PC-9 (cell line): ENCODE measurements around the gene VPS33A. TPM values are rescaled to one million over a fixed set of nuclear protein-coding genes. Genes with fewer than 3 reads are reported as not detected.

Experiments used
- BruUV-seq: library from RNA; stranded (reverse); fragments of 400-500 nt; replicated peaks from 2 replicates; lab custom pipeline; 2021; lab: Mats Ljungman, UMichigan
- CTCF ChIA-PET: fragments of 300-600 bp; sonication (Branson Sonifier 250); formaldehyde crosslinking; loops from one replicate; lab custom pipeline; 2022; ENCODE audit warnings: antibody characterized with exemption; lab: Charles Lee
- POLR2A ChIA-PET: fragments of 300-600 bp; sonication (Branson Sonifier 250); formaldehyde crosslinking; loops from one replicate; lab custom pipeline; 2022; ENCODE audit warnings: antibody characterized with exemption; ENCODE audit not compliant: unreplicated experiment; lab: Charles Lee
- DNase-seq, 2 experiments: peaks; one replicate each; pipeline versions ENCODE4 v3.0.0 to v3.0.0-alpha.2; 2015 to 2022; ENCODE audit warnings: mixed read lengths in 1 of 2
- H2AFZ ChIP-seq: fragments of 200-600 bp; sonication (generic); 2 replicates; pipeline ENCODE4 v1.8.1; 2017; ENCODE audit warnings: antibody characterized with exemption
- H3F3A ChIP-seq: fragments of 200-600 bp; sonication (generic); 2 replicates; pipeline ENCODE4 v1.8.1; 2017; ENCODE audit warnings: antibody characterized with exemption, mild to moderate bottlenecking, low read depth; ENCODE audit not compliant: insufficient read depth
- H3K27ac ChIP-seq: fragments of 200-600 bp; sonication (generic); 2 replicates; pipeline ENCODE4 v1.6.1; 2016; ENCODE audit warnings: mixed run types
- H3K27me3 ChIP-seq: fragments of 200-600 bp; sonication (generic); 2 replicates; pipeline ENCODE4 v1.6.1; 2016; ENCODE audit warnings: low read depth, mixed run types; ENCODE audit not compliant: insufficient read depth
- H3K36me3 ChIP-seq: fragments of 200-600 bp; sonication (generic); 2 replicates; pipeline ENCODE4 v1.6.1; 2016; ENCODE audit warnings: low read depth, mixed run types
- H3K4me1 ChIP-seq: fragments of 200-600 bp; sonication (generic); replicated peaks from 2 replicates; pipeline ENCODE4 v1.6.1; 2016; ENCODE audit warnings: mixed run types; ENCODE audit not compliant: insufficient read depth
- H3K4me2 ChIP-seq: fragments of 200-600 bp; sonication (generic); 2 replicates; pipeline ENCODE4 v1.6.1; 2017; ENCODE audit warnings: mixed run types
- H3K4me3 ChIP-seq: fragments of 200-600 bp; sonication (generic); 2 replicates; pipeline ENCODE4 v1.6.1; 2016; ENCODE audit warnings: mixed run types
- H3K79me2 ChIP-seq: fragments of 200-600 bp; sonication (generic); 2 replicates; pipeline ENCODE4 v1.6.1; 2017; ENCODE audit warnings: low read depth, mixed run types
- H3K9me2 ChIP-seq: fragments of 200-600 bp; sonication (generic); 2 replicates; pipeline ENCODE4 v1.8.1; 2017; ENCODE audit warnings: mild to moderate bottlenecking; ENCODE audit not compliant: insufficient read depth
- H3K9me3 ChIP-seq: fragments of 200-600 bp; sonication (generic); 2 replicates; pipeline ENCODE4 v1.8.1; 2016; ENCODE audit warnings: low read depth; ENCODE audit not compliant: insufficient read depth
- H4K20me1 ChIP-seq: fragments of 200-600 bp; sonication (generic); 2 replicates; pipeline ENCODE4 v1.8.1; 2017; ENCODE audit not compliant: insufficient read depth
- EZH2 ChIP-seq: fragments of 200-600 bp; sonication (generic); IDR thresholded peaks from 2 replicates; pipeline ENCODE4 v1.8.0; 2017; ENCODE audit warnings: antibody characterized with exemption, low read depth
- intact Hi-C: fragments of 100-400 bp; cut with micrococcal nuclease; formaldehyde crosslinking; loops from one replicate; pipeline ENCODE4 v1.10.0; 2022; ENCODE audit not compliant: unreplicated experiment
- total RNA-seq: library from RNA; stranded (reverse); gene quantifications from 2 replicates; pipeline ENCODE4 v1.2.3, GENCODE V29; 2021
- TF ChIP-seq, protein P1 (sequence below): fragments of 200-600 bp; sonication (generic); conservative IDR thresholded peaks from 2 replicates; pipeline ENCODE4 v1.6.1; 2017; ENCODE audit warnings: mixed run types, antibody characterized with exemption, mild to moderate bottlenecking, moderate library complexity

VPS33A gene
- total RNA-seq, 1 experiment from 2014 or later: 18.1 TPM

DNA sequence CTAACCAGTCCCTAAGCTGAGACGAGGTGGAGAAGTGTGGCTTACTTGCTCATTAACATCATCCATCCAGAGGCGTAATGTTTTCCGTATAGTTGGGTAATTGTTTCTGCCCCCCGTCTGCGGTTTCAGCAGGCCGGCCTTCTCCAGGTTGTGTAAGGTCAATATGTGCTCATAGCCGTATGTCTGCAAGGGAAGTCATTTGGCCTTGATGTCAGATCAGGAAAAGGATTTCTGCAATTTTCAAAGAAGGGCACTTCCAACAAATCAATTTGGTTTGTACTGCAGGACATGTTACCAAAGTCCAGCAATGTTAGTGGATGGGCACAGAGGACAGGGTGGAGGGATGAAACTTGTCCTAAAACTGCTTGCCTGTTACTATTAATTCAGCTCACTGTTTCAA lies 30.6 kb downstream of the VPS33A start:
- Histone ChIP-seq H3K9me3 (no peaks in the 10 kb centered on the region), H4K20me1 (no peaks in the 10 kb centered on the region), H3K27ac (no peak overlapping the region), H3K9me2 (no peaks in the 10 kb centered on the region), H3K27me3 (no peaks in the 10 kb centered on the region), H2AFZ (no peak overlapping the region), H3K4me1 (no peaks in the 10 kb centered on the region), H3K4me3 (no peak overlapping the region), H3K36me3 (0 out of 2 replicates have a peak, but pooled peaks cover 3% of the 10 kb centered on the region), H3K4me2 (no peak overlapping the region), H3F3A (no peaks in the 10 kb centered on the region), H3K79me2 (no peaks in the 10 kb centered on the region)
- CTCF ChIA-PET: no interaction called here
- DNase-seq: no peak
- intact Hi-C loops: no loop called here
- TF ChIP-seq, protein P1, sequence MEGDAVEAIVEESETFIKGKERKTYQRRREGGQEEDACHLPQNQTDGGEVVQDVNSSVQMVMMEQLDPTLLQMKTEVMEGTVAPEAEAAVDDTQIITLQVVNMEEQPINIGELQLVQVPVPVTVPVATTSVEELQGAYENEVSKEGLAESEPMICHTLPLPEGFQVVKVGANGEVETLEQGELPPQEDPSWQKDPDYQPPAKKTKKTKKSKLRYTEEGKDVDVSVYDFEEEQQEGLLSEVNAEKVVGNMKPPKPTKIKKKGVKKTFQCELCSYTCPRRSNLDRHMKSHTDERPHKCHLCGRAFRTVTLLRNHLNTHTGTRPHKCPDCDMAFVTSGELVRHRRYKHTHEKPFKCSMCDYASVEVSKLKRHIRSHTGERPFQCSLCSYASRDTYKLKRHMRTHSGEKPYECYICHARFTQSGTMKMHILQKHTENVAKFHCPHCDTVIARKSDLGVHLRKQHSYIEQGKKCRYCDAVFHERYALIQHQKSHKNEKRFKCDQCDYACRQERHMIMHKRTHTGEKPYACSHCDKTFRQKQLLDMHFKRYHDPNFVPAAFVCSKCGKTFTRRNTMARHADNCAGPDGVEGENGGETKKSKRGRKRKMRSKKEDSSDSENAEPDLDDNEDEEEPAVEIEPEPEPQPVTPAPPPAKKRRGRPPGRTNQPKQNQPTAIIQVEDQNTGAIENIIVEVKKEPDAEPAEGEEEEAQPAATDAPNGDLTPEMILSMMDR: no peak
- no peak for TF ChIP-seq EZH2
- POLR2A ChIA-PET: interaction anchor here (0.6 kb wide), 1 partner anchor 9 kb away, joined by 7 read pairs; no protein-coding TSS in a partner anchor
- no TSS peak for BruUV-seq

DNA sequence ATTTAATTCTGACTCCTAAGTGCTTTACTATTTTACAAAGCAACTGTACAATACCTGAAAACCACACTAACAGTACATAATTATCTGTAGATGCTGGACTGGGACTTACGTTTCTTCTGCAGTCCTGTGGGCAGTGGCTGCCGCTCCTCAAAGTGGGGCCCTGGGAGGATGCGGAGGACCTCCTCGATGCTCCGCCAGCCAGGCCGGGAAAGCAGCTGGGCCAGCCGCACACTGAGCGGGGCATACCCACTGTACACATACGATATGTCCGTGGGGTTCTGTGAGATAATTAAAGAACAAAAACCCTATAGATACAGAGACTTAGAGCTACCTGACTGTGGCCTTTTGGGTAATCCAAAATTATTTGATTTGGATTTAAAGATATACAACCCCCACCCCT lies 33.6 kb downstream of the VPS33A start:
- no peak overlapping the region for H3K27ac ChIP-seq
- no peak overlapping the region for H3K4me3 ChIP-seq
- ChIA-PET CTCF (interaction anchor here (0.6 kb wide), 1 partner anchor 684 kb away, joined by 10 read pairs; no protein-coding TSS in a partner anchor), POLR2A (no interaction called here)
- intact Hi-C loops: no loop called here
- no peak overlapping the region for H2AFZ ChIP-seq
- H3K79me2 ChIP-seq: no peaks in the 10 kb centered on the region
- no peaks in the 10 kb centered on the region for H4K20me1 ChIP-seq
- TF ChIP-seq EZH2: no peak
- TF ChIP-seq, protein P1: no peak
- H3F3A ChIP-seq: no peaks in the 10 kb centered on the region
- H3K36me3 ChIP-seq: 0 out of 2 replicates have a peak, but pooled peaks cover 3% of the 10 kb centered on the region
- no peaks in the 10 kb centered on the region for H3K27me3 ChIP-seq
- H3K4me2 ChIP-seq: no peak overlapping the region
- H3K9me3 ChIP-seq: no peaks in the 10 kb centered on the region
- no peak for DNase-seq
- no peaks in the 10 kb centered on the region for H3K4me1 ChIP-seq
- H3K9me2 ChIP-seq: no peaks in the 10 kb centered on the region
- BruUV-seq: no TSS peak

DNA sequence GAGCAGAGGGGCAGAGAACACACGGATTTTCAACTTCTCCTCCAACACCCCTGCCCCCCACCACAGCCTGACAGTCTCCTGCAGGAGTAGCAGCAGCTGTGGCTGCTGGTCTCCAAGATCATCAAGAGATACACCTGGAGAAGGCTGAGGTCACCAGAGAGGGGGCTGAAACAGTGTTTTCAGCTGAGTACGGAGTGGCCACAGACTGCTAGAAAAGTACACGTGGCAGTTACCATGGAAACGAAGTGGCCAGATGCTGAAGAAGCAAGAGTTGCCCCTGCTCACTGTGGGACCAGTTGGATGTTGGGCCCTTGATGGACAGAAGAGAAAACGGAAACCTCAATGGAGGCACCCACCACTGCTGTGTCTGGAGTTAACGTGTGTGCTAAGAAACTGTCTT lies 35.5 kb downstream of the VPS33A start:
- H3K4me1 ChIP-seq: peaks cover 5% of the 10 kb centered on the region
- no peaks in the 10 kb centered on the region for H3K79me2 ChIP-seq
- no peaks in the 10 kb centered on the region for H4K20me1 ChIP-seq
- no peaks in the 10 kb centered on the region for H3F3A ChIP-seq
- H3K4me2 ChIP-seq: no peak overlapping the region
- no peak overlapping the region for H3K27ac ChIP-seq
- H2AFZ ChIP-seq: no peak overlapping the region
- BruUV-seq: no TSS peak
- DNase-seq: no peak
- H3K36me3 ChIP-seq: no peaks in the 10 kb centered on the region
- POLR2A ChIA-PET: no interaction called here
- H3K9me3 ChIP-seq: no peaks in the 10 kb centered on the region
- no peaks in the 10 kb centered on the region for H3K27me3 ChIP-seq
- CTCF ChIA-PET: no interaction called here
- H3K4me3 ChIP-seq: no peak overlapping the region
- H3K9me2 ChIP-seq: no peaks in the 10 kb centered on the region
- intact Hi-C loops: no loop called here
- no peak for TF ChIP-seq EZH2
- TF ChIP-seq, protein P1: no peak
